Activated CD4-positive, alpha-beta T cell treated with anti-CD3 and anti-CD28 coated beads, Interleukin-2, amount 10 ng/mL, durations not matched to agents 7 days and 5 days (primary cell): Measurements from ENCODE around the gene EEF1AKMT2. TPM values are rescaled to one million over a fixed set of nuclear protein-coding genes. Genes with fewer than 3 reads are reported as not detected.
A peak's percentile ranks its signal among the peaks of the same experiment; 100 is the strongest.
"Not testable (repeated sequence)": the region's sequence is repeated elsewhere in the genome, so short reads cannot be mapped to it uniquely, and the experiment has no call there.

Source experiments
- CTCF ChIA-PET: fragments of 350-600 bp; sonication (Branson Sonifier 250); formaldehyde crosslinking; loops from one replicate; lab custom pipeline; 2021; ENCODE audit warnings: antibody characterized with exemption; lab: Charles Lee
- POLR2A ChIA-PET: fragments of 350-600 bp; sonication (Branson Sonifier 250); formaldehyde crosslinking; loops from one replicate; lab custom pipeline; 2021; ENCODE audit warnings: antibody characterized with exemption; lab: Charles Lee
- DNase-seq: peaks from one replicate; pipeline ENCODE4 v3.0.0-alpha.2; 2020
- H3K27ac Mint-ChIP-seq: one replicate; pipeline ENCODE4 v1.8.0; 2021; ENCODE audit warnings: mild to moderate bottlenecking, moderate library complexity, mixed read lengths
- H3K27me3 Mint-ChIP-seq: one replicate; pipeline ENCODE4 v1.8.0; 2021; ENCODE audit warnings: mixed read lengths
- H3K36me3 Mint-ChIP-seq: one replicate; pipeline ENCODE4 v1.8.0; 2021; ENCODE audit warnings: low read depth, mixed read lengths
- H3K4me1 Mint-ChIP-seq: one replicate; pipeline ENCODE4 v1.8.0; 2021; ENCODE audit warnings: mixed read lengths
- H3K4me3 Mint-ChIP-seq: one replicate; pipeline ENCODE4 v1.8.0; 2021; ENCODE audit warnings: mild to moderate bottlenecking, moderate library complexity, mixed read lengths
- H3K9me3 Mint-ChIP-seq: one replicate; pipeline ENCODE4 v1.8.0; 2021; ENCODE audit warnings: mixed read lengths
- total RNA-seq, 2 experiments: library from RNA; stranded (reverse); gene quantifications; one replicate each; pipeline ENCODE4 v1.2.3, GENCODE V29; 2021

The EEF1AKMT2 gene
- total RNA-seq, result 10 to 100 TPM; 23.5 to 28.3 TPM

GRCh38 chr10:124791547-124792348 is at the start of gene EEF1AKMT2:
Gene EEF1AKMT2 (minus strand): TSS chr10:124791887. CDS start chr10:124791833, 54 bp downstream.
- Mint-ChIP-seq H3K36me3 (peaks cover 21% of the 10 kb centered on the region), H3K9me3 (no peaks in the 10 kb centered on the region), H3K4me1 (peaks cover 17% of the 10 kb centered on the region), H3K4me3 (peak within 1 kb of the TSS; percentile 92), H3K27me3 (peaks cover 9% of the 10 kb centered on the region), H3K27ac (peak within 1 kb of the TSS; percentile 93)
- ChIA-PET POLR2A (no interaction called here), CTCF (interaction anchor here (0.6 to 1.1 kb wide), 2 partner anchors 14 to 33 kb away, joined by 4 read pairs; no protein-coding TSS in a partner anchor)
- DNase-seq, result peak; percentile 78

GRCh38 chr10:124837687-124838086 is 46.0 kb upstream of the EEF1AKMT2 start:
- CTCF ChIA-PET, result no interaction called here
- H3K4me1 Mint-ChIP-seq, result no peaks in the 10 kb centered on the region
- peaks cover 21% of the 10 kb centered on the region for H3K36me3 Mint-ChIP-seq
- no peaks in the 10 kb centered on the region for H3K9me3 Mint-ChIP-seq
- H3K4me3 Mint-ChIP-seq, result no peak overlapping the region
- POLR2A ChIA-PET, result no interaction called here
- no peaks in the 10 kb centered on the region for H3K27me3 Mint-ChIP-seq
- DNase-seq, result no peak
- H3K27ac Mint-ChIP-seq, result no peak overlapping the region

- H3K36me3 Mint-ChIP-seq, result peaks cover 35% of the 10 kb centered on the region
- H3K4me1 Mint-ChIP-seq, result no peaks in the 10 kb centered on the region
- ChIA-PET CTCF (interaction anchor here (1.1 to 1.5 kb wide), 3 partner anchors 63 to 301 kb away, joined by 3 to 4 read pairs (median 3); no protein-coding TSS in a partner anchor), POLR2A (no interaction called here)
- no peak overlapping the region for H3K27ac Mint-ChIP-seq
- no peak for DNase-seq
- H3K4me3 Mint-ChIP-seq, result no peak overlapping the region
- H3K9me3 Mint-ChIP-seq, result no peaks in the 10 kb centered on the region
- no peaks in the 10 kb centered on the region for H3K27me3 Mint-ChIP-seq
Measured at GRCh38 chr10:124831116-124831515, 39.4 kb upstream of the EEF1AKMT2 start.

- Mint-ChIP-seq H3K27ac (no peak overlapping the region), H3K9me3 (no peaks in the 10 kb centered on the region), H3K36me3 (peaks cover 29% of the 10 kb centered on the region), H3K27me3 (no peaks in the 10 kb centered on the region), H3K4me3 (no peak overlapping the region), H3K4me1 (no peaks in the 10 kb centered on the region)
- ChIA-PET CTCF (interaction anchor here (1.1 to 1.5 kb wide), 3 partner anchors 64 to 300 kb away, joined by 3 to 4 read pairs (median 3); no protein-coding TSS in a partner anchor), POLR2A (no interaction called here)
- no peak for DNase-seq
Measured at GRCh38 chr10:124830445-124830844, 38.8 kb upstream of the EEF1AKMT2 start.

GRCh38 chr10:124829447-124830115 is 37.9 kb upstream of the EEF1AKMT2 start:
- Mint-ChIP-seq H3K27me3 (no peaks in the 10 kb centered on the region), H3K27ac (no peak overlapping the region), H3K9me3 (no peaks in the 10 kb centered on the region), H3K36me3 (peaks cover 22% of the 10 kb centered on the region), H3K4me1 (no peaks in the 10 kb centered on the region), H3K4me3 (no peak overlapping the region)
- no peak for DNase-seq
- ChIA-PET CTCF (interaction anchor here (1.5 kb wide), 1 partner anchor 75 kb away, joined by 3 read pairs; no protein-coding TSS in a partner anchor), POLR2A (no interaction called here)

GRCh38 chr10:124827474-124827873 is 35.8 kb upstream of the EEF1AKMT2 start:
- Mint-ChIP-seq H3K4me1 (no peaks in the 10 kb centered on the region), H3K27ac (no peak overlapping the region), H3K27me3 (no peaks in the 10 kb centered on the region), H3K9me3 (no peaks in the 10 kb centered on the region), H3K36me3 (peaks cover 20% of the 10 kb centered on the region), H3K4me3 (no peak overlapping the region)
- peak; percentile 40 for DNase-seq
- CTCF ChIA-PET, result interaction anchor here (0.7 to 1.5 kb wide), 3 partner anchors 9 to 149 kb away, joined by 3 to 5 read pairs (median 4); no protein-coding TSS in a partner anchor
- POLR2A ChIA-PET, result no interaction called here

- Mint-ChIP-seq H3K27ac (no peak overlapping the region), H3K36me3 (peaks cover 29% of the 10 kb centered on the region), H3K27me3 (no peaks in the 10 kb centered on the region), H3K4me1 (no peaks in the 10 kb centered on the region), H3K4me3 (no peak overlapping the region), H3K9me3 (no peaks in the 10 kb centered on the region)
- DNase-seq, result no peak
- ChIA-PET POLR2A (no interaction called here), CTCF (interaction anchor here (1.5 kb wide), 1 partner anchor 7 kb away, joined by 4 read pairs; no protein-coding TSS in a partner anchor)
Measured at GRCh38 chr10:124826262-124826661, 34.6 kb upstream of the EEF1AKMT2 start.

GRCh38 chr10:124825702-124826101 is 34.0 kb upstream of the EEF1AKMT2 start:
- Mint-ChIP-seq H3K4me3 (no peak overlapping the region), H3K4me1 (no peaks in the 10 kb centered on the region), H3K36me3 (peaks cover 29% of the 10 kb centered on the region), H3K27ac (no peak overlapping the region), H3K9me3 (no peaks in the 10 kb centered on the region), H3K27me3 (no peaks in the 10 kb centered on the region)
- no peak for DNase-seq
- CTCF ChIA-PET, result no interaction called here
- POLR2A ChIA-PET, result no interaction called here

- H3K4me1 Mint-ChIP-seq, POLR2A ChIA-PET, H3K27ac Mint-ChIP-seq, DNase-seq, H3K27me3 Mint-ChIP-seq, H3K9me3 Mint-ChIP-seq, H3K4me3 Mint-ChIP-seq, CTCF ChIA-PET: not testable (repeated sequence)
- H3K36me3 Mint-ChIP-seq, result peaks cover 31% of the 10 kb centered on the region
Measured at GRCh38 chr10:124824932-124825331, 33.2 kb upstream of the EEF1AKMT2 start.

- DNase-seq, result no peak
- H3K4me3 Mint-ChIP-seq, result no peak overlapping the region
- H3K27ac Mint-ChIP-seq, result no peak overlapping the region
- no peaks in the 10 kb centered on the region for H3K9me3 Mint-ChIP-seq
- H3K4me1 Mint-ChIP-seq, result no peaks in the 10 kb centered on the region
- H3K27me3 Mint-ChIP-seq, result no peaks in the 10 kb centered on the region
- POLR2A ChIA-PET, result no interaction called here
- H3K36me3 Mint-ChIP-seq, result peaks cover 29% of the 10 kb centered on the region
- CTCF ChIA-PET, result interaction anchor here (1.4 kb wide), 1 partner anchor 10 kb away, joined by 6 read pairs; no protein-coding TSS in a partner anchor
Measured at GRCh38 chr10:124824507-124824906, 32.8 kb upstream of the EEF1AKMT2 start.

GRCh38 chr10:124821520-124821919 is 29.8 kb upstream of the EEF1AKMT2 start:
- Mint-ChIP-seq H3K4me3 (no peak overlapping the region), H3K36me3 (peaks cover 32% of the 10 kb centered on the region), H3K9me3 (no peaks in the 10 kb centered on the region), H3K4me1 (no peaks in the 10 kb centered on the region), H3K27ac (no peak overlapping the region), H3K27me3 (no peaks in the 10 kb centered on the region)
- no peak for DNase-seq
- ChIA-PET CTCF (no interaction called here), POLR2A (no interaction called here)

- no peaks in the 10 kb centered on the region for H3K27me3 Mint-ChIP-seq
- no peaks in the 10 kb centered on the region for H3K4me1 Mint-ChIP-seq
Measured at GRCh38 chr10:124820121-124820520, 28.4 kb upstream of the EEF1AKMT2 start.

GRCh38 chr10:124802313-124802675 is 10.6 kb upstream of the EEF1AKMT2 start:
- Mint-ChIP-seq H3K36me3 (no peaks in the 10 kb centered on the region), H3K4me1 (peaks cover 23% of the 10 kb centered on the region), H3K27ac (peak overlapping the region; percentile 94), H3K4me3 (peak overlapping the region; percentile 95), H3K27me3 (peaks cover 7% of the 10 kb centered on the region), H3K9me3 (no peaks in the 10 kb centered on the region)
- ChIA-PET CTCF (no interaction called here), POLR2A (no interaction called here)
- DNase-seq, result peak; percentile 31

More at GRCh38 chr10:124820121-124820520, 28.4 kb upstream of the EEF1AKMT2 start:
- Mint-ChIP-seq H3K27ac (no peak overlapping the region), H3K4me3 (no peak overlapping the region), H3K9me3 (no peaks in the 10 kb centered on the region), H3K36me3 (peaks cover 32% of the 10 kb centered on the region)
- ChIA-PET POLR2A (no interaction called here), CTCF (interaction anchor here (0.6 kb wide), 1 partner anchor 388 kb away, joined by 3 read pairs; no protein-coding TSS in a partner anchor)
- no peak for DNase-seq
